Stimulated activated CD8-positive, alpha-beta memory T cell treated with anti-CD3 and anti-CD28 coated beads, Interleukin-4, amount 100 ng/mL, for 1 hour (primary cell): ENCODE data around the gene ASPSCR1.
"Not testable (repeated sequence)": the region's sequence is repeated elsewhere in the genome, so short reads cannot be mapped to it uniquely, and the experiment has no call there.

Experiments used
- DNase-seq, 2 donors: peaks; one replicate each; pipeline ENCODE4 v3.0.0-alpha.2; 2020; ENCODE audit warnings: low read depth in 2 of 2, low spot score in 1 of 2

ASPSCR1 gene

GRCh38 chr17:82038796-82039409 lies 61.5 kb downstream of the ASPSCR1 start:
- not testable (repeated sequence) for DNase-seq

- DNase-seq = no peak
These were observed 62.4 kb downstream of the ASPSCR1 start for GRCh38 chr17:82039695-82040299.

DNA sequence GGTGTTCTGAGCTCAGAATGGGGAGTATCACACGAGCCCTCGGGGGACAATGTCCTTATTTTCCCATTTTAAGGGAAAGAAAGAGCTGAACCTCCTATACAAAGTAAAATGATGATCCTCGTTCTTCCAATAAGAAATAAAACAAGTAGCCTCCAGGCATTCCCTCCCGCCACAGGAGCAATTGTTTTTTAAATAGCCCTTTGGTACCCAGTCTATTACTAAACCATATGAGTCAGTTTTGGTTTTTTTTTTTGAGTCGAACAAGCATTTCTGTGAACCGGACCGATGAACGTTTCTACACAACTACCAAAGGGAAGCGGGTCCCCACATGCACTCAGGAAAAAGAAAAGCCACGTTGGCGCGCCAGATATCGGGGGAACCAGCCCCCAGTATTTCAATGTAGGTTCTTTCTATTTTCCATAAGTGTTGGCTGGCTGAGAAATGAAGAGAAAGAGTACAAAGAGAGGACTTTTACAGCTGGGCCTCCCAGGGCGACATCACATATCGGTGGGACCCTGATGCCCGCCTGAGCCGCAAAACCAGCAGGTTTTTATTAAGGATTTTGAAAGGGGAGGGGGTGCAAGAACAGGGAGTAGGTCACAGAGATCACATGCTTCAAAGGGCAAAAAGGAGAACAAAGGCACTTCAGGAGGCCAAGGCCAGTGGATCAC lies 63.9 kb downstream of the ASPSCR1 start:
- DNase-seq = no peak

DNA sequence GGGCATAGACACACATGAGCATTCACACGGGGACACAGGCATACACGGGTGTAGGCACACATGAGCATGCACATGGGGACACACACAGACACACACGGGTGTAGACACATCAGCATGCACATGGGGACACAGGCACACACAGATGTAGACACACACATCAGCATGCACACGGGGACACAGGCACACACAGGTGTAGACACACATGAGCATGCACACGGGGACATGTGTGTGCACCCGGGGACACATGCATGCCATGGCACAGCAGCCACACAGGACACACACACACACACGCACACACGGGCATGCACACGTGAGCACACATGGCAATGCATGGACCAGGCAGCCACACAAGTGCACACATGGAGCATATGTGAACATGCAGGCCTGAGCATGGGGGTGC lies 65.2 kb downstream of the ASPSCR1 start:
- DNase-seq = no peak

DNA sequence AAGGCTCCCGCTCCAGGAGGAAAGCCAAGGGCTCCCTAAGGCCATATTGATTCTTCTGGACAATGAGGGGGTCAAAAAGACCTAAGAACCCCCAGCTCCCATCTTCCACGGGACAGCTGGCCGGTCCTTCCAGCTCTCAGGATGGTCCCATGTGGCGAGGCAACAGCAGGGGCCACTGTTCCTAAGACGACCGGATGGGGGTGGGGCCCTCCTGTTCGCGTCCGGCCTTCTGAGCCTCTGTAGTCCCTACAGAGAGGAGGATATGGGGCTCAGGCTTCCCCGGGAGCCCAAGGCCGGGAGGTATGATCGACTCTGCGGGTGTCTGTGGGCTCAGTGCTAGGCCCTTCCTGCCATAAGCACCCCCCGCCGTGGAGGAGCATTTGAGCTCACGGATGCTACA lies 66.1 kb downstream of the ASPSCR1 start:
- no peak for DNase-seq

DNA sequence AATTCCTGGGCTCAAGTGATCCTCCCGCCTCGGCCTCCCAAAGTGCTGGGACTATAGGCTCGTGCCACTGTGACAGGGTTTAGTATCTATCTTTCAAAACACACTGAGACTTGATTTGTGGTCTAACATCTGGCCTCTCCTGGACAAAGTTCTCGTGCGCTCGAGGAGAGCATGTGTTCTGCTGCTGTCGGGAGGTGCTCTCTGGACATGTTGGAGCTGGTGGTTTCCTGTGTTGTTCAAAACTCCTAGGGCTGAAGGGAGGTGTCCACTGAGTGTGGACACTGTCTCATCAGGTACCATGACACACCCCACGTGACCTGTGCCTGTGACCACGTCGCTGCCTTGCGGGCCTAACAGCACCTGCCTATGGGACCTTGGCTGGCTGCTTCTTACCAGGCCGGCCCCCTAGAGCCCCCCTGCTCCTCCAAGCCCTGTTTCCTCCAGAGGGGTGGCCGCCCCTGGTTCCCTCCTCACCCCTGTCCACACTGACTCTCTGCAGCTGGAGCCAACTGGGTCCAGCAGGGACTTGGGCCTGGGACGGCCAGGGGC lies 68.6 kb downstream of the ASPSCR1 start:
- no peak for DNase-seq

GRCh38 chr17:82046903-82047302 lies 69.5 kb downstream of the ASPSCR1 start:
- DNase-seq = no peak

GRCh38 chr17:82047379-82047778 lies 70.0 kb downstream of the ASPSCR1 start:
- DNase-seq = no peak

DNA sequence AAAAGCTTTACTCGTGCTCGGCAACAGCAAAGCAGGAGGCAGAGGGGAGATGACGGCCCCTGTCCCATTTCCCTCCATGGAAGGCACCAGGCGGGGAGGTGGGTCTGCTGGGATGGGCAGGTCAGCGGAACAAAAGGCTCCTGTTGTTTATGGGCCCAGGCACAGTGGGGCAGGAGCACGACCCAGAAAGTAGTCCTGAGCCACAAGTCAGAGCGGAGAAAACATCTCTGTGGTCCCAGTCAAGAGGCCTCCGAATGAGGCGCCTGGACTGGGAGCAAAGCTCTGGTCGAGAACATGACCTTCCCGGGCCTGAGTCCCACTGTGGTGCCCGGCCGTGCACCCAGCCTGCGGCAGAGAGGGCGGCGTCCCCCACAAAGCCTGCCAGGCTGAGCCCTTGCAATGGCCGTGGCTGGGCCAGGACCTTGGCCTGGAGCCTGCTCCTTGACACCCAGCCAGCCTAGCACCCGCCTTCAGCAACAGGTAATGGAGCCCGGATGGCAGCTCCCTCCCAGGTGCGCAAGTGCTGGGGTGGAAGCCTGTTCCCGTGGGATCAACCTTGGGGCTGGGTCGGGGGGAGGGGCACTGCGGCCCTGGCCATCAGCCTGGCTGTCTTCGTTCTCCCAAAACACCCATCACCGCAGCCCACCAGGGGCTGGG lies 70.6 kb downstream of the ASPSCR1 start:
- DNase-seq = no peak

- DNase-seq = no peak
These were observed 71.1 kb downstream of the ASPSCR1 start for GRCh38 chr17:82048571-82048971.

DNA sequence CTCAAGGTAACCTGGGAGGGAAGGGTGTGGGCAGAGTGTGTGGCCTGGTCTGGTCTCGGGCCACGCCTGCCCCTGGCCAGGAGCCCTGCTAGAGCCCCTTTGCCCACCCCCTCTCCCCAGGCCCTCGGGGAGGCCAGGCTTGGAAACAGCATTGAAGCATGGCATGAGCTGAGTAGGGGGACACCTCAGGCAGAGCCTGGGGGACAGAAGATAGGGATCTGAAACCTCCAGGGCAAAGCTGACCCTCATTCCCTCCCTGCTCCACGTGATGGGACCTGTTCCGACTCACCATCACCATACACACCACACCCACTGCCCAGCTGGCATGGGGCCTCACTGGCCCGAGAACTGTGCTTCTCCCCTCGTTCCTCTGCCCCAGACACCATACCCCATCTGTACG lies 71.7 kb downstream of the ASPSCR1 start:
- DNase-seq = no peak

GRCh38 chr17:82049521-82049971 lies 72.1 kb downstream of the ASPSCR1 start:
- no peak for DNase-seq

- no peak for DNase-seq
These were observed 72.8 kb downstream of the ASPSCR1 start for GRCh38 chr17:82050152-82050760.

DNA sequence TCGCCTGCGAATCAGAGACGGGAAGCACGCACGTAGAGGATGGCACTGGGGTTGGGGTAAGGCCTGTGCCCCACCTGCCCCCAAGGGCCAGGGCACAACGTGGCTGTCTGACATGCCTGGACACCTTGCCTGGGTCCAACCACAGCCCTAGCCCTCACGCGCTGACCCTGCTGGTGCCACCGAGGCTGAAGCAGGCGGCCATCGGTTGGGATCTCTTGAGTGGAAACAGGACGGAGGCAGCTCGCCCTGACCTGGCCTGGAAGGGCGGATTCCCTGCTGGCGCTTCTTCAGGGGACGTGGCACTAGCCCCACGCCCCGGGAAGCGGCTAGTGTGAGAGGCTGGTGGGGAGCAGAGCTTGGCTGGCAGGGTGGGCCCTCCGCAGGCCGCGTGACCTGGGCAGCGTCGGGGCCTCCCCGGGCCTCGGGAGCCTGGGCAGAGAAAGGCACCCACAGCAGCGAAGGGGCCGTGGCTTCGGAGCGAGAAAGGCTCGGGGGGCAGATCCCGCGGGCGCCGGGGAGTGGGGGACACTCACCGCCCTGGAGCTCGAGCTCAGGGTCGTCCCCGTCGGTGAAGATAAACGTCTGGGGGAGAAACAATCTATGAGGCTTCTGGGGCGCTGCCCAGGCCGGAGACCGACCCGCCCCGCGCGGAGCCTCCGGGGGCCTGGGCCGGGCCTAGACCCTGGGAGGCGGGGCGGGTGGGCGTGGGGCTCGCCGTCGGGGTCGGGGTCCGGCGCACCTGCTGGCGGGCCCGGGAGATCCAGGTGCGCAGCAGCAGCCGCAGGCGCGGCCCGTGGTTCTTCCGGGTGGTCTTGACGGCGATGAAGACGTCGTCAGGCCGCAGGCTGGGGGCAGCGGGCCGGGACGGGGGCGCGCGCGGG lies 73.6 kb downstream of the ASPSCR1 start:
- DNase-seq = no peak

GRCh38 chr17:82051776-82052637 lies 74.6 kb downstream of the ASPSCR1 start, which contains the start of the genes GPS1 and RFNG:
Gene GPS1 (plus strand): TSS chr17:82051898. CDS start chr17:82051932, 34 bp downstream.
Gene RFNG (minus strand): TSS chr17:82051811. CDS start chr17:82051766, 45 bp downstream.
- peak; percentile 60 to 65 for DNase-seq

- no peak for DNase-seq
These were observed 75.2 kb downstream of the ASPSCR1 start for GRCh38 chr17:82052638-82053059.

DNA sequence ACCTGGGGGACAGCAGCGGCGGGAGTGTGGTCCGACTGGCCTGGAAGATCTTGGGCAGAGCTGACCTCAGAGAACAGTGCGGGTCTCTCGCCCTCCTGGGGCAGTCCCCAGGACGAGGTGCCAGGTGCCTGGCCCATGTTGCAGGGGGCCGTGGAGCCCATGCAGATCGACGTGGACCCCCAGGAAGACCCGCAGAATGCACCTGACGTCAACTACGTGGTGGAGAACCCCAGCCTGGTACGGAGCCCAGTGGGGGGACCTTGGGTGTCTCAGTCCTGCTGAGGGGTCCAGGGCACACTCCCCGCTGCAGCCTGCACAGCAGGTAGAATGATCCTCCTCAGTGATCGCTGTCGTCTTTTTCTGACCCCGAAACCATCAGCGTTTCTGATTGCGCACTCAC lies 75.7 kb downstream of the ASPSCR1 start:
- no peak for DNase-seq

GRCh38 chr17:82053556-82054263 lies 76.3 kb downstream of the ASPSCR1 start:
- no peak for DNase-seq
